Measurements from ENCODE around the gene TMEM259.

GRCh38 chr19:1042689-1043511, 22.0 kb upstream of the TMEM259 start:
- TF ChIP-seq CTCF (IDR thresholded peaks at IDR 0.05): no peak
- TF ChIP-seq POLR2A (IDR thresholded peaks at IDR 0.05): no peak
- TF ChIP-seq POLR2AphosphoS5 (IDR thresholded peaks at IDR 0.05): no peak
- no peak for TF ChIP-seq EP300 (IDR thresholded peaks at IDR 0.05)

All from gastroesophageal sphincter (tissue), 3 donors.